Activated CD4-positive, alpha-beta T cell treated with anti-CD3 and anti-CD28 coated beads, Interleukin-2, amount 50 U/mL, for 16 hours (primary cell): ENCODE data around the gene APLF.
"Not testable (repeated sequence)": the region's sequence is repeated elsewhere in the genome, so short reads cannot be mapped to it uniquely, and the experiment has no call there.

Experiments
- DNase-seq: peaks from one replicate; pipeline ENCODE4 v3.0.0-alpha.2; 2020

APLF gene

DNA sequence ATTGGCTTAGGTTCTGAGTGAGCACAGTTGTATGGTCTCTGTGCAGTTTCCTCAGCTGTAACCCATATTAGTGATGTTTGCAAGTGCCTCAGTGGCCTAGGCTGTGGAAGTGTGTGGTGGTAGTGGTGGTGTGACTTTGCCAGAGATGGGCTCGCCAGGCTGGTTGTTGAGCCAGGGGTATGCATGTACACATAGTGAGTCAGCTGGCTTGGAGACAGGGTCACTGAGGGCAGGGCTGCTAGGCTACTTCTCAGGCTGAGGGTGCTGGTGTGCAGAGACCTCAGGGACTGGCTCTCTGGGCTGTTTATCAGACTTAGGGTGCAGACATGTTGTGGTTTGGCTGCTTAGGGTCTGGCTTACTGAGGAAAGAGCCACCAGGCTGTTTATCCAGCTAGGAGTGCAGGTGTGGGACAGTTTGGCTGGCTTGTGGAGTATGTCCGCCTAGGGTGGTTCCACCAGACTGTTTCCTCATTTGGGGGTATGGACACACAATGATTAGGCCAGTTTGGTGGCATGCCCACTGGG lies 15.0 kb downstream of the APLF start:
- DNase-seq, result no peak

- DNase-seq, result no peak
Measured at GRCh38 chr2:68483011-68483410, 15.6 kb downstream of the APLF start.

DNA sequence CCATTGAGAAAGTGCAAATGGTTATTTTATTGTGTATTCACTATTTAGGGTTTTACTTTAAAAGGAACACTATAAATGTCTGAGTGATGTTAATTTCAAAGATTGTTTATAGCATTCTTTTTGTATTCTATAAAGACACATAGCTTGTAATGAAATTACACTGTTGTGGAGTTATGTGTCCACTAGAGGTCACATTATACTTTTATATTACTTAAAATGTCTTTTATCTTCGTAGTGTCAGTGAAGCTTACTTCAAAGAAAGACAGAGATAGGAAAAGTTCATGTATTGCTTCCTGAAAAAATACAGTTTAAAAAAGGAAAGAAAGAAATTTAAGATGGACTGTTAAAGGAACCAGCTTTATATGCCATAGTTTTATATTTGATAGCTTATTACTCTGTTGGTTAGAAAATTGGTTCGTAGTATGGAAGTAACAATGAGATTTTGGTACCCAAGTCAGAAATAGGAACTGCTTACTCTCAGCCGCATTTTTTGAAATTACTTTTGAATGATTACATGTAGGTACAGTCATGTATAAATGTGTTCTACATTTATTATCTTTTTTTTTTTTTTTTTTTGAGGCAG lies 20.5 kb downstream of the APLF start:
- DNase-seq, result peak; percentile 27

DNA sequence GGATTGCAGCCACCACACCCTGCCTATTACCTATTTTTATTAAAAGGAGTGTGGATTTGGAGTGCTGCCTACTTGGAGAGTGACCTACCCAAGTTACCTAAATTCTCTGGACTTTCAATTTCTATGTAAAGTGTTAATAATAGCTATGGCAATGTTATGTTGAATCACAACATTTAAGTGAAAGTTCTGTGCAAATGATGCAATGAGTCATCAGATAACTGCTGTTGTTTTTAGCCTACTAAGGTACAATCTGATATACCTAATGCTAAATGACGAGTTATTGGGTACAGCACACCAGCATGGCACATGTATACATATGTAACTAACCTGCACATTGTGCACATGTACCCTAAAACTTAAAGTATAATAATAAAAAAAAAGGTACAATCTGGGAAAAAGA lies 21.2 kb downstream of the APLF start:
- not testable (repeated sequence) for DNase-seq

GRCh38 chr2:68489282-68489681 lies 21.9 kb downstream of the APLF start:
- no peak for DNase-seq

DNA sequence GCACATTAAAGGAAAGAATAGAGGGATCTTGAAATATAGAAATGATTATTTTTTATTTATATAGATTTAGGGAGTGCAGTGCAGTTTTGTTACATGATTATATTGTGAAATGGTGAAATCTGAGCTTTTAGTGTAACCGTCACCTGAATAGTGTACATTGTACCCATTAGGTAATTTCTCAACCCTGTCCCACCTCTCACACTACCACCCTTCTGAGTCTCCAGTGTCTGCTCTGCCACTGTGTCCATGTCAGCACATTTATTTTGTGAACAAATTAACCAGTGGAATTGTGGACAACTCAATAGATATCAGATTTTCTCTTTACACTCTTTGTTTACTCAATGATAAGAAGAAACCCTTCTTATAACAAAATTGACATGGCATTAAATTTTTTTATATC lies 24.2 kb downstream of the APLF start:
- no peak for DNase-seq

GRCh38 chr2:68499133-68499532 lies 31.7 kb downstream of the APLF start:
- DNase-seq, result no peak

- DNase-seq, result no peak
Measured at GRCh38 chr2:68500649-68501048, 33.3 kb downstream of the APLF start.

- DNase-seq, result no peak
Measured at GRCh38 chr2:68501768-68502167, 34.4 kb downstream of the APLF start.

DNA sequence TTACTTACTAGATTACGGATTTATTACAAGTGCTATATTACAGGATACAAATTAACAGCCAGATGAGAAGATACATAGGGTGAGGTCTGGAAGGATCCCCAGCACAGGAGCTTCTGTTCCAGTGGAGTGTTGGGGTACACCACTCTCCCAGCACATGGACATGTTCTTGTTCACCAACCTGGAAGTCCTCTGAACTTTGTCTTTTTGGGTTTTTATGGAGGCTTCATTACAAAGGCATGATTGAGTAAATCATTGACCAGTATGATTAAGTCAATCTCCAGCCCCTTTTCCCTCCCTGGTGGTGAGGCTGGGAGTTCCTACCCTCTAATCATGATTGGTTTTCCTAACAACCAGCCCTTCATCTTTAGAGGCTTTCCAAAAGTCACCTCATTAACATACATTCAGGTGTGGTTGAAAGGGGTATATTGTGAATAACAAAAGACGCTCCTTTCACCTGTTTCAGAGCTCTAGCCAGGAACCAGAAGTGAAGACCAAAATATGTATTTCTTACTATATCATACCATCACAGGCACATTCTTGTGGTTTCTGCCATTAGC lies 38.3 kb downstream of the APLF start:
- no peak for DNase-seq

DNA sequence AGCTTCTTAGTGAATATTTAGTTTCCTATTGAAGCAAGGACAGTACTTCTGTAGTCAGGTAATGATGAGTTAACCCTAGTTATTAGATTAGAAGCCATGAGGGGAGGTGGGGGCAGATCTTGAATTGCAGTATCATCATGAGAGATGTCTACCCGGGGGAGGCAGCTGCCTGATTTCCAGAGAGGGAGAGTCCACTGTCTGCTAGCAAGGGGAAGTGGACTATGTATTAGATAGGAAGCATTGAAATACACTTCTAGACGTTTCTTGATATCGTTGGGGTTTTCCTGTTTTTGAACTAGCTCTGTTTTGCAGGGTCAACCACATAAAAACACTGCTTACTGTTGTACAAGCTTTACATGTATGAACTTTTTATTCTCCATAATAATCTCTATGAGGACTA lies 38.8 kb downstream of the APLF start:
- DNase-seq, result no peak

GRCh38 chr2:68512326-68512725 lies 44.9 kb downstream of the APLF start:
- DNase-seq, result no peak

GRCh38 chr2:68512966-68513365 lies 45.6 kb downstream of the APLF start:
- no peak for DNase-seq

- no peak for DNase-seq
Measured at GRCh38 chr2:68514316-68514929, 47.0 kb downstream of the APLF start.

- DNase-seq, result no peak
Measured at GRCh38 chr2:68516051-68516955, 48.9 kb downstream of the APLF start.

- no peak for DNase-seq
Measured at GRCh38 chr2:68519236-68519635, 51.9 kb downstream of the APLF start.

DNA sequence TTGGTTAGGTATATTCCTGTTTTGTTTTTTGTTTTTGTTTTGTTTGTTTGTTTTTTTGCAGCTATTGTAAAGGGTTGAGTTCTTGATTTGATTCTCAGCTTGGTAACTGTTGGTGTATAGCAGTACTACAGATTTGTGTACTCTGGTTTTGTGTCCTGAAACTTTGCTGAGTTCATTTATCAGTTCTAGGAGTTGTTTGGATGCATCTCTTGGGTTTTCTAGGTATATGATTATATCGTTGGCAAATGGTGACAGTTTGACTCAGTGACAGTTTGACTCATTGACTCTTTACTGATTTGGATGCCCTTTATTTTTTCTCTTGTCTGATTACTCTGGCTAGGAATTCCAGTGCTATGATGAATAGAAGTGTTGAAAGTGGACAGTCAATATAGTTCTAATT lies 53.7 kb downstream of the APLF start:
- peak; percentile 65 for DNase-seq

DNA sequence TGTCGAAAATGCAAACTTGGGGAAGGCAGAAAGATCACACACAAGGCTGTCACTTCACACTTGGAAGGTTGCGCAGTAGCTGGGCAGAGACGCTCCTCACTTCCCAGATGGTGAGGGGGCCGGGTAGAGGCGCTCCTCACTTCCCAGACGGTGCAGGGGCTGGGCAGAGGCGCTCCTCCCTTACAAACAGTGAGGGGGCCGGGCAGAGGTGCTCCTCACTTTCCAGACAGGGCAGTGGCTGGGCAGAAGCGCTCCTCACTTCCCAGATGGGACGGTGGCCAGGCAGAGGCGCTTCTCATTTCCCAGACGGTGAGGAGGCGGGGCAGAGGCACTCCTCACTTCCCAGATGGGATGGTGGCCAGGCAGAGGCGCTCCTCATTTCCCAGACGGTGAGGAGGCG lies 59.6 kb downstream of the APLF start:
- not testable (repeated sequence) for DNase-seq

DNA sequence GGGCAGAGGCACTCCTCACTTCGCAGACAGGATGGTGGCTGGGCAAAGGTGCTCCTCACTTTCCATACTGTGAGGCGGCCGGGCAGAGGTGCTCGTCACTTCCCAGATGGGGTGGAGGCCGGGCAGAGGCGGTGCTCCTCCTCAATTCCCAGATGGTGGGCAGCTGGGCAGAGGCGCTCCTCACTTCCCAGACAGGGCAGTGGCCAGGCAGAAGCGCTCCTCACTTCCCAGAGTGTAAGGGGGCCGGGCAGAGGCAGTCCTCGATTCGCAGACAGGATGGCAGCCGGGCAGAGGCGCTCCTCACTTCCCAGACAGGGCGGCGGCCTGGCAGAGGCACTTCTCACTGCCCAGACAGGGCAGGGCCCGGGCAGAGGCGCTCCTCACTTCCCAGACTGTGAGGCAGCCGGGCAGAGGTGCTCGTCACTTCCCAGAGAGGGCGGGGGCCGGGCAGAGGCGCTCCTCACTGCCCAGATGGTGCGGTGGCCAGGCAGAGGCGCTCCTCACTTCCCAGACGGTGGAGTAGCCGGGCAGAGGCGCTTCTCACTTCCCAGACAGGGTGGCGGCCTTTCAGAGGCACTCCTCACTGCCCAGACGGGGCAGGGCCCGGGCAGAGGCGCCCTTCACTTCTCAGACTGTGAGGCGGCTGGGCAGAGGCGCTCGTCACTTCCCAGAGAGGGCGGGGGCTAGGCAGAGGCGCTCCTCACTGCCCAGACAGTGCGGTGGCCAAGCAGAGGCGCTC lies 60.1 kb downstream of the APLF start:
- not testable (repeated sequence) for DNase-seq

DNA sequence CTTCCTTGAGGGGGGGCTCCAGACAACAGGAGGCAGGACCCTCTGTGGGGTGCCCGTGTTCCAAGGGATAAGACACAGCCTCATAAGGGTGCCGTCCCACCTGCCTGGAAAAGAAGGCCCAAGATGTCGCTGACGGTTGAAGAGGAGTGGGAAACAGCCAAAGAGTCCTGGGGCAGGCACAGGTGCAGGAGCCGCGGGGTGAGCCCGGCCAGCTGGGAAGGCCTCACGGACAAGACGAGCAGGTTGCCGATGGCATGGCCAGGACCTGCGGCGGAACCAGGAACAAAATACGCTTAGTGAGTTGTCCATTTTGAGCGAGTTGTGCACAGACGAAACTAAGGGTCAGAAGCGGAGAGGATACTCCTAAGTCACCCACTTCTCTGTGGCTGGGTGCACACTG lies 61.8 kb downstream of the APLF start:
- DNase-seq, result not testable (repeated sequence)

DNA sequence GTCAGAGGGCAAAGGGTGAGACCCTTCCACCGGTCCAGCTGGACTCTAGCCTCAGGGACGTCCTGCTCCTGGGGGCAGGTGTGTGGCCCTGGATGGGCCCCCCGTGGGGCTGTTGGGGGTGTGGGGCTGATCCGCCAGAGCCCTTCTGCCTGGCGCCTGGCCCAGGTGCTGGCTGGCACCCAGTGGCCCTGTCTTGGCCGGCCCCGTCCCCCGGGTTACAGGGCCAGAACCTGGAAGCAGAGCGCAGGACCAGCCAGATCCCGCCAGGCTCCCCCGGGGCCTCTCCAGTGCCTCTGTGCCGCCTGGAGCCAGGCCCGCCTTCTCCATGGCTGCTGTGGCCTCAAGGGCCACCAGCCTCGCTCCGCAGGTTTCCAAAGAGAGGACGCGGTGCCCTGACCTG lies 62.3 kb downstream of the APLF start:
- DNase-seq, result not testable (repeated sequence)

GRCh38 chr2:68536000-68536399 lies 68.6 kb downstream of the APLF start:
- DNase-seq, result no peak

DNA sequence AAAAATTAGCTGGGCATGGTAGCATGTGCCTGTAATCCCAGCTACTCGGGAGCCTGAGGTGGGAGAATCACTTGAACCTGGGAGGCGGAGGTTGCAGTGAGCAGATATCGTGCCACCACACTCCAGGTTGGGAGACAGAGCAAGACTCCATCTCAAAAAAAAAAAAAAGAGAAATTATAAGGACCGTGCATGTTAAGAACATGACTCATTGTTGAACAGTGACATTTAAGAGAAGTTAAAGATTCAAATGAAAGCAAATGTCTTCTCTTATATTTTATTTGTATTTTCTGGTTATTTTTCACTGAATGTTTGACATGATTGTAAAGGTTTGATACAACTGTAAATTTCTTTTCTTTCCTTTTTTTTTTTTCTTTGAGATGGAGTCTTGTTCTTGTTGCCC lies 69.6 kb downstream of the APLF start:
- no peak for DNase-seq
